Measurements from ENCODE around the gene CDH13. TPM values are rescaled to one million over a fixed set of nuclear protein-coding genes. Genes with fewer than 3 reads are reported as not detected.

Gene CDH13
- polyA plus RNA-seq, 2 of the 4 experiments (the other 2 are of a cell fraction) = not detected

GRCh38 chr16:82882226-82882625, 255.5 kb downstream of the CDH13 start:
- Histone ChIP-seq H3K4me1 (no peaks in the 10 kb centered on the region), H3K9me3 (no peaks in the 10 kb centered on the region), H3K27ac (no peak overlapping the region), H3K4me3 (no peak overlapping the region), H3K4me2 (no peak overlapping the region)
- DNase-seq (ENCODE audit: low read depth in 1 of 2, low spot score in 1 of 2) = no peak
- ATAC-seq = no peak
- 11% methylated on average over 6 of the region's 6 CpGs for WGBS (ENCODE audit: missing lambda C conversion rate)
- TF ChIP-seq ESRRA (IDR thresholded peaks at IDR 0.05; ENCODE audit: borderline replicate concordance, low read length) (no peak), EHF (CRISPR knock-in tag; IDR thresholded peaks at IDR 0.05) (no peak), RARB (CRISPR knock-in tag; IDR thresholded peaks at IDR 0.05) (no peak), MAFK (IDR thresholded peaks at IDR 0.05; ENCODE audit: partially characterized antibody) (no peak), JUNB (IDR thresholded peaks at IDR 0.05) (no peak), KDM5A (IDR thresholded peaks at IDR 0.05) (no peak), CBX8 (IDR thresholded peaks at IDR 0.05) (no peak), USF2 (IDR thresholded peaks at IDR 0.05) (no peak)
- FAIRE-seq = no peak
- CTCF ChIA-PET = interaction anchor here (0.6 kb wide), 1 partner anchor 39 kb away, joined by 3 read pairs; no protein-coding TSS in a partner anchor
- POLR2A ChIA-PET = no interaction called here

- Histone ChIP-seq H3K9me3 (no peaks in the 10 kb centered on the region), H3K4me2 (no peak overlapping the region), H3K4me1 (no peaks in the 10 kb centered on the region), H3K4me3 (no peak overlapping the region), H3K27ac (no peak overlapping the region)
- ChIA-PET POLR2A (no interaction called here), CTCF (interaction anchor here (1.2 kb wide), 1 partner anchor 9 kb away, joined by 3 read pairs; no protein-coding TSS in a partner anchor)
- whole genome bisulfite sequencing (ENCODE audit: missing lambda C conversion rate) = 3% methylated on average over 5 of the region's 5 CpGs
- DNase-seq (ENCODE audit: low read depth in 1 of 2, low spot score in 1 of 2) = no peak
- ATAC-seq = no peak
- no peak for TF ChIP-seq REST (IDR thresholded peaks at IDR 0.05)
- no peak for TF ChIP-seq TP53 (CRISPR knock-in tag; IDR thresholded peaks at IDR 0.05)
- no peak for TF ChIP-seq POLR2A (IDR thresholded peaks at IDR 0.05; ENCODE audit: low read length)
- TF ChIP-seq NPAS2 (CRISPR knock-in tag; IDR thresholded peaks at IDR 0.05; ENCODE audit: borderline replicate concordance) = no peak
- TF ChIP-seq HEYL (CRISPR knock-in tag; IDR thresholded peaks at IDR 0.05) = no peak
- TF ChIP-seq RARB (CRISPR knock-in tag; IDR thresholded peaks at IDR 0.05) = no peak
- TF ChIP-seq BCL3 (IDR thresholded peaks at IDR 0.05) = no peak
- no peak for TF ChIP-seq HOXA7 (CRISPR knock-in tag; IDR thresholded peaks at IDR 0.05)
- no peak for TF ChIP-seq HOXB13 (CRISPR knock-in tag; IDR thresholded peaks at IDR 0.05; ENCODE audit: low read depth)
- no peak for TF ChIP-seq ATOH8 (CRISPR knock-in tag; IDR thresholded peaks at IDR 0.05; ENCODE audit: low read depth)
- TF ChIP-seq TFCP2L1 (CRISPR knock-in tag; IDR thresholded peaks at IDR 0.05) = no peak
- TF ChIP-seq ZSCAN20 (CRISPR knock-in tag; IDR thresholded peaks at IDR 0.05) = no peak
- no peak for TF ChIP-seq MAX (IDR thresholded peaks at IDR 0.05)
- no peak for TF ChIP-seq CBX2 (IDR thresholded peaks at IDR 0.05; ENCODE audit: borderline replicate concordance, low read depth)
- no peak for TF ChIP-seq RAD21 (conservative IDR thresholded peaks at IDR 0.05 in 1 of 2, IDR thresholded peaks at IDR 0.05 in 1 of 2)
- no peak for FAIRE-seq
Observed at GRCh38 chr16:82882982-82883835, 256.4 kb downstream of the CDH13 start.
